Ectodermal cell (in vitro differentiated cells): ENCODE results near the gene FAT4.

ENCODE experiments used
- H3K27ac ChIP-seq: 2 replicates; pipeline ENCODE4 v1.7.0; 2013; ENCODE audit warnings: mild to moderate bottlenecking, low read depth, low read length; ENCODE audit not compliant: insufficient read depth, poor library complexity, severe bottlenecking
- H3K27me3 ChIP-seq: 2 replicates; pipeline ENCODE4 v1.7.0; 2013; ENCODE audit warnings: mild to moderate bottlenecking, low read length; ENCODE audit not compliant: insufficient read depth, control insufficient read depth, poor library complexity, severe bottlenecking
- H3K36me3 ChIP-seq: one replicate; pipeline ENCODE4 v1.7.0; 2013; ENCODE audit warnings: low read length; ENCODE audit not compliant: control insufficient read depth, insufficient read depth
- H3K4me1 ChIP-seq: one replicate; pipeline ENCODE4 v1.7.0; 2013; ENCODE audit warnings: low read length; ENCODE audit not compliant: control insufficient read depth, insufficient read depth
- H3K4me3 ChIP-seq: 2 replicates; pipeline ENCODE4 v1.7.0; 2013; ENCODE audit warnings: low read depth, low read length, control low read depth; ENCODE audit not compliant: insufficient read depth
- H3K9me3 ChIP-seq: 2 replicates; pipeline ENCODE4 v1.7.0; 2013; ENCODE audit warnings: mild to moderate bottlenecking, low read length, moderate library complexity; ENCODE audit not compliant: control insufficient read depth
- WGBS, 2 experiments: methylation state at CpG; one replicate each; pipeline ENCODE4 v1.1.7; 2013; ENCODE audit warnings: missing lambda C conversion rate in 2 of 2; 5-methylcytosine and 5-hydroxymethylcytosine counted together

The FAT4 gene

DNA sequence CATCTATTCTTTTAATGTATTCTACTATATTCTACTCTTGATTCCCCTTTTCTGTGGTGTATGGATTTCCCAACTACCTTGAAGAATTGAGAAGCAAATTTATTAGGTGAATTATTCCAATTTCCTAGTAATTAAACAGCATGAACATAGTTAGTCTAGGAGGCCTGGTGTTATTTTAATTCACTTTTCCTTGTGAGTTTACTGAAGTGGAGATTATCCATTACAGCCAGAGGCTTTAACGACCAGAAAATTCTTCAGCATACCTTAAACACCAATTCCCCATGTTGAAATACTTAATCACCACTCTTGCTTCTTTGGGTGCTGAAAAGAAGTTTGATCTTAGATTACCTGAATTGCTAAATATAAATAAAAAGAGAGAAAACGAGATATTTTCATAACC lies 29.4 kb downstream of the FAT4 start:
- peaks cover 19% of the 10 kb centered on the region for H3K4me1 ChIP-seq

GRCh38 chr4:125346616-125347015 lies 31.9 kb downstream of the FAT4 start:
- Histone ChIP-seq H3K4me3 (no peak overlapping the region), H3K36me3 (no peaks in the 10 kb centered on the region), H3K9me3 (no peaks in the 10 kb centered on the region), H3K27ac (peak overlapping the region; percentile 51), H3K4me1 (peaks cover 24% of the 10 kb centered on the region), H3K27me3 (no peaks in the 10 kb centered on the region)
- 45 to 48% methylated on average over 4 of the region's 4 CpGs for WGBS, 2 experiments

More for the DNA sequence above, 29.4 kb downstream of the FAT4 start:
- Histone ChIP-seq H3K9me3 (no peaks in the 10 kb centered on the region), H3K36me3 (no peaks in the 10 kb centered on the region), H3K27me3 (no peaks in the 10 kb centered on the region), H3K4me3 (no peak overlapping the region), H3K27ac (no peak overlapping the region)
- WGBS, 2 experiments: 93% methylated on average over 2 of the region's 2 CpGs; no CpG with 5 or more reads in 1 of the 2 experiments

DNA sequence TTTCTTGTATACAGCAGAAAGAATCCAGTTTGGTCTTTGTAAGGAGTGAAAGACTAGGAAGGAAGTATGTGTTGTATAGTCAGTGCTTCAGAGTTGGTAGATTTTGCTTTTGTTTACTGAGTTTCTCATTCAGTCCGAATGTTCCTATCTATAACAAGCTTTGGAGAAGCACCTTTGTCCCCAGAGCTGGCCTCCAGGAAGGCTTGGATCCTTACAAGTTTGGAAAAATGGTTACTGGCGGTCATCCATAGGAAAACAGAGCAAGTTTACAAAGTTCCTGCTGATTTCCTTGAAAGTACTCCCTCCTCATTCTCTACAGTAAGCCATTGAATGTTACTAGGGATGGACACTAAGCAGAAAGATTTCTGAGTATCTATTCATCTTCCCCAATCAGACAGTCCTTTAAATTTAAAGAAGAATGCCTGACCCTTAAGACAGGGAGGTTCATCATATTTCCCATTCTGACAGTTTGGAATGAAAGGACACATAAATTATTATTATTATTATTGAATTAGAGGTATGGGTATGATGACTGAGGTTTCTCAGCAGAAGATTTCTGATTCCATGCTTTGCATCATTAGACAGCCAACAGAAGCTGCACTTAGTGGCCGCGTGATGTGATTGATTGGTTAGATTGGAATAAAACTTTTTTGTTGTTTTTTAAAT lies 35.8 kb downstream of the FAT4 start:
- H3K9me3 ChIP-seq: no peaks in the 10 kb centered on the region
- peaks cover 20% of the 10 kb centered on the region for H3K4me1 ChIP-seq
- H3K27ac ChIP-seq: peak overlapping the region; percentile 65
- no peaks in the 10 kb centered on the region for H3K36me3 ChIP-seq
- WGBS, 2 experiments: 55 to 64% methylated on average over 2 of the region's 4 CpGs
- H3K27me3 ChIP-seq: no peaks in the 10 kb centered on the region
- no peak overlapping the region for H3K4me3 ChIP-seq

DNA sequence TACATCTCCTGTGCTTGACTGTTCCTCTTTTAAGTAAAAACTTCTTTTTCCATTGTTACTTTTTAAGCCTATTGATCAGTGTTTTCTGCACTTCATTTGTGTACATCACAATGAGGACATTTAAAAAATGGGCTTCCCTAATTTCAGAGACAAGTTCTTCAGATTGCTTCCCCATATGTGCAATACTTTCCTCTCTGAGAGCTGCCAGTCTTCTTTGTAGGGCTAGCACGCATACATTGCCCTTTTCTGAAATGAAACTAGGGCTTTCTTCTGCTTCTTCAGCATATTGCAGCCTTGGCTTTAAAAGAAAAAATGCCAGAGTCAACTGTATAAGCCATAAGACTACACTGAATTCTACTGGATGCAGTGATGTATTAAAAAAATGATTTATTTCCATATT lies 37.8 kb downstream of the FAT4 start:
- no peak overlapping the region for H3K27ac ChIP-seq

DNA sequence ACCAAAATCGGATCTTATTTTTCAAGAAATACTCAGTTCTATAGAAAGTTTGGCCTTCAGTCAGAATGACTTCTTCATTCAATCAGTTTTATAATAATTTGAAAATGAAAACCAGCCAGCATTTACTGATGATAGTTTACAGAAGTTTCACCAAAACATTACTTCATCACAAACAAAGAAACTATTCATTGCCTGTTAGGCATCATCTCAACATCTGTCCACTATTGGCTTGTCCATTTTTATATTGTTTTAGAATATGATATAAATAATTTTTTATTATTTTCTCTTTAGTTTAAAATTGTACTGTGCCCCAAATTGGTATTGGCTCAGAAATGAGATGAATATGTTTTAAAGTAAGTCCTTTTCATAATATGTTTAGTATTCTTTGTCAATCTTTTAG lies 38.4 kb downstream of the FAT4 start:
- Histone ChIP-seq H3K27me3 (no peaks in the 10 kb centered on the region), H3K9me3 (no peaks in the 10 kb centered on the region), H3K4me3 (no peak overlapping the region), H3K36me3 (no peaks in the 10 kb centered on the region), H3K27ac (no peak overlapping the region), H3K4me1 (peaks cover 23% of the 10 kb centered on the region)
- WGBS, 2 experiments: 83% methylated on average over 1 of the region's 1 CpG; no CpG with 5 or more reads in 1 of the 2 experiments

More for the DNA sequence above, 37.8 kb downstream of the FAT4 start:
- Histone ChIP-seq H3K4me1 (peaks cover 23% of the 10 kb centered on the region), H3K36me3 (no peaks in the 10 kb centered on the region), H3K27me3 (no peaks in the 10 kb centered on the region), H3K4me3 (no peak overlapping the region), H3K9me3 (no peaks in the 10 kb centered on the region)
- WGBS, 2 experiments: 77 to 82% methylated on average over 1 of the region's 1 CpG

GRCh38 chr4:125355791-125356190 lies 41.0 kb downstream of the FAT4 start:
- H3K9me3 ChIP-seq: no peaks in the 10 kb centered on the region
- peaks cover 35% of the 10 kb centered on the region for H3K4me1 ChIP-seq
- no peak overlapping the region for H3K27ac ChIP-seq
- no peaks in the 10 kb centered on the region for H3K27me3 ChIP-seq
- H3K4me3 ChIP-seq: no peak overlapping the region
- 43 to 60% methylated on average over 2 of the region's 2 CpGs for WGBS, 2 experiments
- no peaks in the 10 kb centered on the region for H3K36me3 ChIP-seq

GRCh38 chr4:125357675-125358074 lies 42.9 kb downstream of the FAT4 start:
- Histone ChIP-seq H3K27me3 (no peaks in the 10 kb centered on the region), H3K4me1 (peaks cover 35% of the 10 kb centered on the region), H3K36me3 (no peaks in the 10 kb centered on the region), H3K27ac (peak overlapping the region; percentile 31), H3K4me3 (no peak overlapping the region), H3K9me3 (no peaks in the 10 kb centered on the region)
- 0 to 1% methylated on average over 4 of the region's 4 CpGs for WGBS, 2 experiments

DNA sequence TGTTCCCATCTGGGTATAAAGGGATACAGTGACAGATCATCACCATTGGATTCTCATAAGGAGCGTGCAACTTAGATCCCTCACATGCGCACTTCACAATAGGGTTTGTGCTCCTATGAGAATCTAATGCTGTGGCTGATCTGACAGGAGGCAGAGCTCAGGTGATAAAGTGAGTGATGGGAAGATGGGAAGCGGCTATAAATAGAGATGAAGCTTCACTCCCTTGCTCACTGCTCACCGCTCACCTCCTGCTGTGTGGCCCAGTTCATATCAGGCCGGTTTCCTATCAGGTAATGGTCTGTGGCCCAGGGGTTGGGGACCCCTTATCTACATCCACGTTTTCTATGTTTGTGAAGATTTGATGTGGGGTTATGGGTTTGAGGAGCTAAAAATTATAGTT lies 43.7 kb downstream of the FAT4 start:
- H3K4me1 ChIP-seq: peaks cover 35% of the 10 kb centered on the region
- H3K36me3 ChIP-seq: no peaks in the 10 kb centered on the region
- H3K27me3 ChIP-seq: no peaks in the 10 kb centered on the region
- WGBS, 2 experiments: 56 to 62% methylated on average over 6 of the region's 6 CpGs
- no peaks in the 10 kb centered on the region for H3K9me3 ChIP-seq
- H3K4me3 ChIP-seq: no peak overlapping the region
- H3K27ac ChIP-seq: no peak overlapping the region

DNA sequence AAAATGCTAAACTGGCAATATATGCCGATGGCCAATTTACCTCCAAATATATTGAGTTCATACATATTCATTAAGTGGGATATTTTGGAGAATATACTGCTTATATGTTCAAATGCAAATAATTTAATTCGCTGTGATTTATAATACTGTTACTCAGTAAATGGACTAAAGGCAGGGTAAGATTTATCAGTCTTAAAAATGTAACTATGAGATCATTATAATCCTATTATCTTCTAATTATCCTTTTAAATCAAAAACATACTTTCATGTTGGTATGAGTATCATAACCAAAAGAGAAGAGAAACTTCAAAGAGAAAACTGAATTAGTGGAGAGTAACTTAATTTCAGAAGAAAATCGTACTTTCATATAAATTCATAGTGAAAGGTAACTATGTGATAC lies 44.6 kb downstream of the FAT4 start:
- Histone ChIP-seq H3K4me1 (peaks cover 35% of the 10 kb centered on the region), H3K4me3 (no peak overlapping the region), H3K27ac (peak overlapping the region; percentile 6), H3K27me3 (no peaks in the 10 kb centered on the region), H3K36me3 (no peaks in the 10 kb centered on the region), H3K9me3 (no peaks in the 10 kb centered on the region)
- 90 to 100% methylated on average over 1 of the region's 3 CpGs for WGBS, 2 experiments

DNA sequence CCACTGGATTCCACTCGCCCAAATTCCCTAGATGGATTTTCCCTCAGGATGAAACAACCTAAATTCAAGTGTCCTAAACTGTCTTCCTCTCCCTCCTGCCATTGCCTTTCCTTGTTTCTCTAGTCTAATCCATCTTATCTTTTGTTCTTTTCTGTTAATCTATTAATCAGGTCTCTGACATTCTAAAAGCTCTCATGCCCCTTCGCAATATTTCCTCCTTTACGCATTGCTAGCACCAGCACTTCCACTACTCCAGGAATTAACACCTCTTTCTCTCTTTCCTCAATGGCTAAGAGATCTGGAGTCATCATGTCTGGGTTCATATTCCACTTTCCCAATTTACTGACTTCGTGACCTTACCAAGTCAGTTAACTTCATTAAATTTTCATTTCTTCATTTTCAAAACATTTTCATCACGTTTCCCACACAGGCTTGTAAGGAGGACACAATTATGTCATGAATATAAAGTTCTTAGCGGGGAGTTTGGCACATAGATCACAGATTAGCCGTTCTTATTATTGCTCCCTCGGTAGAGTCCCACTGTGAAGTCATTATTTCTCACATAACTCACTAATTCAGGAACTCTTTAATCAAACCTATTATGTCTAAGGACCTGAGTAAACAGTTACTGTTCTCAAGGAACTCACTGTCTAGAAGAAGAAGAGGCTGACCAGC lies 45.3 kb downstream of the FAT4 start:
- Histone ChIP-seq H3K9me3 (no peaks in the 10 kb centered on the region), H3K36me3 (no peaks in the 10 kb centered on the region), H3K4me1 (peaks cover 35% of the 10 kb centered on the region), H3K4me3 (no peak overlapping the region), H3K27ac (peak overlapping the region; percentile 6), H3K27me3 (no peaks in the 10 kb centered on the region)
- WGBS, 2 experiments: 67 to 80% methylated on average over 8 of the region's 8 CpGs
